ENCODE results near the gene C11orf65.

GRCh38 chr11:108403052-108403451 lies 64.3 kb downstream of the C11orf65 start:
- no peak for TF ChIP-seq SIN3A (IDR thresholded peaks at IDR 0.05; ENCODE audit: borderline replicate concordance, insufficient read depth, low read length)
- TF ChIP-seq POLR2AphosphoS5 (IDR thresholded peaks at IDR 0.05; ENCODE audit: low read depth, low read length): no peak
- no peak for TF ChIP-seq REST (IDR thresholded peaks at IDR 0.05; ENCODE audit: insufficient read depth in 1 of 2, low read depth in 2 of 2, low read length in 2 of 2)
- no peak for TF ChIP-seq TAF1 (IDR thresholded peaks at IDR 0.05; ENCODE audit: borderline replicate concordance, insufficient read depth, low read length)

All from PFSK-1 (cell line).